Stimulated activated CD4-positive, alpha-beta T cell treated with anti-CD3 and anti-CD28 coated beads, TNF-alpha, amount 100 ng/mL, for 24 hours (primary cell): Measurements from ENCODE around the gene PLD5.
"Not testable (repeated sequence)": the region's sequence is repeated elsewhere in the genome, so short reads cannot be mapped to it uniquely, and the experiment has no call there.

Source experiments
- DNase-seq, 3 experiments: peaks; one replicate each; pipeline ENCODE4 v3.0.0-alpha.2; 2020; ENCODE audit warnings: low read depth in 3 of 3

Gene PLD5

DNA sequence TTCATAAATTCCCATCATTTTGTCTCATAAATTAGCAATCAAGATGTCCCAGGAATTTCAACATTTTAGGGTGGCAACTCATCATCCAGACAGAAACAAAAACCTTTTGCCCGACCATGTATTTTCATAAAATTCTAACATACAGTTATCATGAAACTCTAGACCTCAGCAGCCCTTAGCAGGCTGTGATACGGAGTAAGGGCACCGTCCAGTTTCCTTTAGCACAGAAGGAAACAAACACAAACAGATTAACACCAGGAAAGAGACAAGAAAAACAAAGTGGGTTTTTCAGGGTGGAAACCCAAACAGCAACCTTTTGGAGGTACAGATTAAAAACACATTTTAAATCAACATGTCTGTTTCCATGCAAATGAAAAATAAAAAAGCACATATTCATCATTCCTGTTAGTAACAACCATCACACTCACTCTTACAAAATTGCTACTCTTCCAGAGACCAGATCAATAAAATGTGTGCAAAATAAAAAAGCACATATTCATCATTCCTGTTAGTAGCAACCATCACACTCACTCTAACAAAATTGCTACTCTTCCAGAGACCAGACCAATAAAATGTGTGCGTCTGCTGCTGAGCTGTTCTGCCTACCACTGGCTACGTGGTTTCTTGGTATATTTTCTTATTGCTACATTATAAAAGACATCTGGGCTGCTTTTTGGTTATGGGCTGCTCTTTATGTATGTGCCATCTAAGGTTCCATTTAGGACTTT, 241.6 kb downstream of the PLD5 start:
- DNase-seq: not testable (repeated sequence)

DNA sequence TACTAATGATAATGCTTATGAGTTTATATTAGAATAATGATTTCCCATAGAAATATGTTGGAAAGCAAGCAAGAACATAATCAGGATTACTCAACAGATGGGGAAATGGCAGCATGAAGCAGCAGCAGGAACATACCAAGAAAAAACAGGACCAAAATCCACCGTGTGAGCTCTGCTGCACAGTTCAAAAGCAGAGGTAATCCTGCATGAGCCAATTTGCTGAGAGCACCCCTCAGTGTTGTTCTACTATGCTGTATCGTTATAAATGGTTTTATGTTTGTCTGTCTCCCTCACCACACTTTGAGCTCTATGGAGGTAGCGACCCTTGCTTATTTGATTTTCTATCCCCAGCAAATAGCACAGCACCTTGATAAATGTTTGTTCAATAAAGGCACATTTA, 246.1 kb downstream of the PLD5 start:
- not testable (repeated sequence) for DNase-seq

DNA sequence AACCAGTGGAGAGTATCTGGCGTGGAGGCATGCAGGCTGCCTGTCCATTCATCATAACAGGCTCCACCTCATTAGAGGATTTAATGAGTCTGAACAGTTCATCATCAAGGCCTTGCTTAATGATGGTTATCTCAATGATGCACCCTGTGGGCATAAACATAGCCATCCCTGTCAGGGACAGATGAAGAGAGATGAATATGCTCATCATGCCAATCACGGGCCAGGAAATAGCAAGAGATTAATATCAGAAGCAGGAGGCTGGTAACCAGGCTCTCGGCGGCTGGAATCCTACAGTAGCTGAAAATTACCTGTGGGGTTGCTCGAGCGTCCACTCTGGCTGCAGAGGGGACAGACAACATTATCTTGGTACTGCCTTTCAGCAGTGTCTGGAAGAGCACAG, 247.7 kb downstream of the PLD5 start:
- not testable (repeated sequence) for DNase-seq

DNA sequence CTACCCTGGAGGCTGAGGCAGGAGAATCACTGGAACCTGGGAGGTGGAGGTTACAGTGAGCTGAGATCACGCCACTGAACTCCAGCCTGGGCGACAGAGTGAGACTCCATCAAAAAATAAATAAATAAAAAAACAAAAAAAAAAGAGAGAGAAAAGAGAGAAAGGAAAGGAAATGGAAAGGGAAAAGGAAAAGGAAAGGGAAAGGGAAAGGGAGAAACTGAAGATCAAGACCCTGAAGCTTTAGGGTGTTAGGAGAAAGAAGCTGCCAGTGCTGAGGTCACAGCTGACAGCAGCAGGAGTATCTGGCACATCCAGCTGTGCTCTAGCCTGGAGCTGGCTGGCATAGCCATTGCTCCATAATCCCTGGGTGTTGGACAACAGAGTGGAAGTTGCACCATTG, 257.5 kb downstream of the PLD5 start:
- DNase-seq: not testable (repeated sequence)

GRCh38 chr1:242264419-242264818, 260.1 kb downstream of the PLD5 start:
- DNase-seq: not testable (repeated sequence)

DNA sequence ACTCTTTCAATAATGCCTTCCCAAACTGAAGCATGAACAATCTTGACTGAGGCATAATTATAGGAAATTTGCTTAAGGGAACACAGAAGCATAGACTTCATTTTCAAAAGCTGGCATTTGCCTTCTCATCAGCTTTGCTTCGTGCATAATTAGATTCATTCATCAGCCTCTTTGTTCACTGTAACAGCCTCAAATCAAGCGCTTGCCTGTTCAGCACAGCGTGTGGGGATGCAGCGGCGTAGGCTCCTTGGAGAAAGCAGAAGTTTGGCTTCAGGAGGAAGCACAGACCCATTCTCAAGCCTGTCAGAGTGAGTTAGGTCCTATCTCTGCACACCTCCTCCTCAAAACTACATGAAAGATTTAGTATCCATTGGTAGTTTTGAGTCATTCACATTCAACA, 279.2 kb downstream of the PLD5 start:
- no peak for DNase-seq

DNA sequence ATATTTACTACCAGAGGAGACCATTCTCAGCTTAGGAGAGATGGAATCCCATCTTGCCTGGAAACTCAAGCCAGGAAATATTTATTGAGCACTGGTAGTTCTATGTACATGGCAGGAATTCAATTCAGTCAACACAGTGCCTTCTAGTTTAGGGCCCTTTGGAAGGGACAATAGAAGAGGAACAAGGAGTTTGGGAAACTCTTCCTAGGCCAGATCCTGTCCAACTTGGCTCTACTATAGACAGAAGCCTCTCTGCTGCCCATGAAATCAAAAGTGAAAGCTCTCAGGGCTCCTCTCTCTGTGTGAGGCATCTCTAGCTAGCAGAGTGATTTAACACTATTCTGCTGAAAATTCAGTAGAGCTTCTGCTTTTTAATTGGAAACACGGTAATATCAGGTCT, 281.0 kb downstream of the PLD5 start:
- DNase-seq: no peak

DNA sequence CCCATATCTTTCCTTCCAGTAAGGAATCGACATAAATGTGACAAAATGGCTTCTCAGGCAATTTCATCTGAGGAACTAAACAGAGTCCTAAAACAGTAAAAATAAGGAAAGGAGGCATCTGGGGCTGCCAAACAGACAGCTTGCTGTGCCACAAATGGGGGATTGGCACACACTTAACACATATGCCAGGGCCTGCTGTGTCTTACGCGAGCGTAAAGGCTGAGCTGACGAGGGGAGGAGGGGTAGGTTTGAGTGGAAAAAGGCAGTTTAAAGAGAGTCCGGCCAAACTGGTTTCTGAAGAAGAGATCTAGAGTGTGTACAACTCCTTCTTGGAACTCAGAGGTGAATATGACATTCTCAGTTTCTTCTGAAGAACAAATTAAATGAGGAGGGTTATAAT, 281.5 kb downstream of the PLD5 start:
- no peak for DNase-seq

DNA sequence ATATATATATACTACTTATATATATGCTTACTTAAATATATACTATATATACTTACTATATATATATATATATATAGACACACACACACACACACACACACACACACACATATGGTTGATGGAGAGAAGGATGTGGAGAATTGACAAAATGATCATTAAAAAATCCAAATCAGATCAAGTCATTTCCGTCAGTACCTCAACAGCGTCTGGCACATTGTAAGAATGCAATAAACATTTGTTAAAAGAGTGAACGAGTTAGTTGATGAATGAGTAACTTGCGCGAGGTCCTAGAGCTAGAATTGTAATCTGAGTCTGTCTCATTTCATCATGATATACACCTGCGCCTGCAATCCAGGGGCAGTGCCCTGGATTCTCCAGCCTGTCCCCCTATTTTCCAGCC, 282.6 kb downstream of the PLD5 start:
- DNase-seq: no peak

DNA sequence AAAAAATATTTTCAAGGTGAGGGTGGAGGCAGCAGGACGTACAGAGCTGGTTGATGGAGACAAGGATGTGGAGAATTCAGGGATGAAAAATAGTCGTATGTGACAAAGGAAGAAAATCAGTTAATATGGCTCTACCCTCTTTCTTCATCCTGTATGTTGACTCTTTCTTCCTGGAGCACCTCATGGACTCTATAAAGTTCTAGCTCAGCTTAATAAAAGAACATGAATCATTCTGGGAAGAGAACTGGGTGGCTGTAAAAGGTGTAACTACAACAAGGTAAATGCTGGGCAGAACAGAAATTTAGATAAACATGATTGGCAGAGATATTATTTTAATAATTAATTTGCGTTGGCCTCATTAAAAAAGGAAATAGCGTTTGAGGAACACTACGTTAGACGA, 283.8 kb downstream of the PLD5 start:
- DNase-seq: no peak

GRCh38 chr1:242240077-242240476, 284.4 kb downstream of the PLD5 start:
- no peak for DNase-seq

GRCh38 chr1:242239398-242239797, 285.1 kb downstream of the PLD5 start:
- no peak for DNase-seq

GRCh38 chr1:242237051-242237450, 287.4 kb downstream of the PLD5 start:
- DNase-seq: no peak

DNA sequence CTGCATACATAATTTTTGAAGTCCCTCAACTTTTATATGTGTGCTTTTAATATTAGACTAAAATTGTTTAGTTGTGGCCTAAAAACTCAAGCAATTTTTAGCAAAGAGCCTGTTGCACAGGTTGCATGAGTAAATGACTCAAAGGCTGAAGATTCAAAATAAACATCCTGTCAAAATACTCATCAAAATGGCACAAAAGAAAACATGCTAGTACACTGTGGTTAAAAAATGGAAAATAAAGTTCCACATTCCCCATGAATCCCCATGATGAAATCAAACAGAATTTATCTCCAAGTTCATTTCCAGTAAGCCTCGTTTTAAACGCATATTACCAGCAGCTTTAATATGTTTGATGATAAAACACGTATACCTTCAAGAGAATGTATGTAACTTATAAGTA, 295.5 kb downstream of the PLD5 start:
- no peak for DNase-seq

GRCh38 chr1:242225767-242226573, 298.5 kb downstream of the PLD5 start:
- no peak for DNase-seq

- DNase-seq: not testable (repeated sequence)
Observed at GRCh38 chr1:242224878-242225766, 299.4 kb downstream of the PLD5 start.

GRCh38 chr1:242224461-242224860, 300.0 kb downstream of the PLD5 start:
- DNase-seq: no peak

GRCh38 chr1:242219905-242220304, 304.6 kb downstream of the PLD5 start:
- DNase-seq: no peak

DNA sequence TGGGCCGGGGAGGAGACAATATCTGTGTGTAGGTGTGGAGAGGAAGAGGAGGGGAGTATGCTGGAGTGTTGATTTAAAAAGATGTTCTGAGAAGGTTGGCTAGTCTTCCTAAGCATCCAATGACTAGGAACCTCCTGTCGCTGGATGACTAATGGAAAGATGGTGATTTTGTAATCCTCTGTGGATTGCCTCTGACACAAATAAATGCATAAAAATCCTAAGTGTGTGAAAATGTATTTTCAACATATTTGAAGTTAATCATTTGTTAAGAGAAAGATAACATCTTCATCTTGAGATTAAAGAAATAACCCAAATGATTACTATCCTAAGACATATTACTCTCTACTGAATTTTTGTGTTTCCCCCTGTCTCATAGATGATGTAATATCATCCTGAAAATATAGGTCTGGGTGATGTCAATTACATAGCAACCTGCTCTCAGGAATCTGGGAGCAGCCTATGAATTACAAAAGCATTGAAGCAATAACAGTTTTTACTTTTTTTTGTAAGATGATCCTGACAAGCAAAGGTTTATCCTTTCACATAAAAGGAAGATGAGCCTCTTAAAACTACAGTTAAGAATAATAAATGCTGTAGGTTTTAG, 305.1 kb downstream of the PLD5 start:
- DNase-seq: no peak

DNA sequence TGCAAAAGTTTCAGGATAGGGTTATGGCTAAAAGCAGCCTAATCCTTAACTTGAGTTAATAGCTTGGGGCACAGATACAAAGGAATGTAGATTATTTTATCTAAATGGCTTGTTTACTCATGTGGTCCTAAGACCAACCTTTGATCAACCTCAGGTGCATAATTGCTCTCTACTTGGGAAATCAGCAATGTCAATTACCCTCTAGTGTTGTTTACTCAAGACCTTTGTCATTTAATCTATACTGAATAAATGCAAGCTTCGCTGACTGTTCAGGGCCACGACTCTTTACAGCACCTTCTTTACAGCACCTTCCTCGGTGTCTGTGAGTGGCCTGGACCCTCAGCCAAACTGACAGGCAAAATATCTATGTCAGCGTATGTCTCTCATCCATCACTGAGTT, 308.1 kb downstream of the PLD5 start:
- no peak for DNase-seq

DNA sequence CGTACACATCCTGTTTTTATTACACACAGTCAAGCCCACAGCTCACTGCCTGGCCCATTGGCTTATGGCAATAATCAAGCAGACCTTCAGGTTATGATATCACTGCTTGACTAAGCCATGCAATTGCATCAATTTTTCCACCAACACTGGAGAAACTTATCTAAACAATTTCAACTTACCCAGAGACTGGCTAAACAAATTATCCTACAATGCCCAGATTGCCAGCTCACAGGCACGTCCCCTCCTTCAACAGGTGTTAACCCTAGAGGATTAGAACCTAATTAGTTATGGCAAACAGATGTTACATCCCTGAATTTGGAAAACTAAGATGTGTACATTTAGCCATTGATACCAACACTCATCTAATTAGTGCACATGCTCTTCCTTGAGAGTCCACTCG, 310.0 kb downstream of the PLD5 start:
- DNase-seq: not testable (repeated sequence)

- DNase-seq: not testable (repeated sequence)
Observed at GRCh38 chr1:242212961-242213360, 311.5 kb downstream of the PLD5 start.
